ENCODE data around the gene MAT2B. TPM values are rescaled to one million over a fixed set of nuclear protein-coding genes. Genes with fewer than 3 reads are reported as not detected.

MAT2B gene
- total and polyA plus RNA-seq, 2 of the 8 experiments (the other 6 are each of a cell fraction or from before 2014, with no cell fraction given): 33.9 to 65.2 TPM

DNA sequence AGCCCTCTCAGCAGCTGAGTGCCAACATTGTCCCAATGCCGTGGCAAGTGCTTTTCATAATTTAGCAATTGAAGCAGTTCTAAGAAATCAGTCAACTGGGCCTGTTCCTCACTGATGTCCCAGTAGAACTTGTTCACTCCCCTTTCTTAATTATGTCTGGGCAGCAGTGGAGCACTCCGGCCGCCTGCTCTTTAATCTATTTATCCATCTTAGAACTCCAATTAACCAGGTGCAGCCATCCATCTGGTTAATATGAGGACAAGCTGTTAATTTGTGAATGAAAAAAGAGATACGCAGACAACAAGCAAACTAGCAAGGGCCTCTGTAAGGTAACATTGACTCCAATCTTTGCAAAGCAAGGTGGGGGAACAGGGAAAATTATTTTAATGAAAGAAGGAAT lies 39.4 kb downstream of the MAT2B start:
- Histone ChIP-seq H3K56ac (replicated peaks; ENCODE audit: insufficient read length, low read depth, low read length) (no peak overlapping the region), H2BK20ac (ENCODE audit: low read length) (no peak overlapping the region), H2BK5ac (ENCODE audit: low read depth, low read length) (no peak overlapping the region), H2BK120ac (replicated peaks; ENCODE audit: low read depth, low read length) (no peak overlapping the region), H2AK5ac (ENCODE audit: low read depth, low read length) (no peak overlapping the region), H2BK12ac (ENCODE audit: low read depth, low read length) (no peak overlapping the region), H4K20me1 (replicated peaks in 1 of 2; ENCODE audit: control insufficient read depth in 1 of 2, insufficient read depth in 2 of 2, low read length in 2 of 2) (no peaks in the 10 kb centered on the region), H3K4me3 (ENCODE audit: extremely low read depth in 1 of 4, insufficient read depth in 2 of 4, low read depth in 3 of 4, low read length in 4 of 4) (no peak overlapping the region), H3K9ac (replicated peaks in 1 of 4; ENCODE audit: extremely low read depth in 1 of 4, low read depth in 3 of 4, low read length in 3 of 4) (no peak overlapping the region), H4K8ac (ENCODE audit: extremely low read depth, insufficient read depth, low read length) (no peak overlapping the region), H4K5ac (ENCODE audit: insufficient read length, low read depth, low read length) (no peak overlapping the region), H4K91ac (replicated peaks; ENCODE audit: insufficient read length, low read length) (no peak overlapping the region), H3K4me1 (replicated peaks in 1 of 4; ENCODE audit: control insufficient read depth in 3 of 4, insufficient read depth in 4 of 4, low read length in 3 of 4) (peaks cover 0 to 10% (median 7%) of the 10 kb centered on the region in 4 experiments; a peak in 3 of 7 replicates), H3K9me3 (ENCODE audit: insufficient read depth in 2 of 2, low read depth in 1 of 2, low read length in 1 of 2) (no peaks in the 10 kb centered on the region), H3K18ac (ENCODE audit: extremely low read depth, low read length) (no peak overlapping the region), H3K27me3 (replicated peaks in 1 of 4; ENCODE audit: control insufficient read depth in 3 of 4, extremely low read depth in 1 of 4, insufficient read depth in 3 of 4, low read length in 3 of 4) (no peaks in the 10 kb centered on the region), H3K79me2 (ENCODE audit: control insufficient read depth in 1 of 2, insufficient read depth in 2 of 2, low read length in 2 of 2) (no peaks in the 10 kb centered on the region), H3K14ac (ENCODE audit: insufficient read length) (no peak overlapping the region), H3K4ac (replicated peaks; ENCODE audit: insufficient read length, low read depth, low read length) (no peak overlapping the region), H3K36me3 (ENCODE audit: control insufficient read depth in 2 of 4, insufficient read depth in 4 of 4, low read length in 3 of 4) (no peaks in the 10 kb centered on the region), H2AFZ (ENCODE audit: low read length) (no peak overlapping the region), H3K23me2 (ENCODE audit: low read depth, low read length) (no peaks in the 10 kb centered on the region), H3K27ac (ENCODE audit: low read depth, low read length) (no peak overlapping the region), H2BK15ac (ENCODE audit: low read length) (no peak overlapping the region), H3K4me2 (ENCODE audit: insufficient read depth in 1 of 2, low read depth in 2 of 2, low read length in 2 of 2) (no peak overlapping the region), H3K23ac (ENCODE audit: insufficient read length) (no peak overlapping the region), H3K79me1 (ENCODE audit: low read depth, low read length) (no peaks in the 10 kb centered on the region)
- 92% methylated on average over 4 of the region's 4 CpGs; no CpG with 5 or more reads in 1 of the 2 experiments for WGBS, 2 experiments (ENCODE audit: extremely low coverage in 1 of 2, insufficient coverage in 1 of 2, insufficient read length in 1 of 2, insufficient replicate concordance in 2 of 2, low coverage in 1 of 2, low lambda C conversion rate in 2 of 2, missing lambda C conversion rate in 1 of 2)
- POLR2A ChIA-PET (ENCODE audit: partially characterized antibody): no interaction called here
- CTCF ChIA-PET (ENCODE audit: partially characterized antibody): no interaction called here
- TF ChIP-seq BCL11A (IDR thresholded peaks at IDR 0.05; ENCODE audit: low read depth in 2 of 2, low read length in 2 of 2): no peak
- FAIRE-seq: no peak
- DNase-seq (ENCODE audit: low read depth in 1 of 2, low spot score in 2 of 2): no peak
